Testis (tissue), 3 donors: ENCODE data around the gene ARSD. TPM values are rescaled to one million over a fixed set of nuclear protein-coding genes. Genes with fewer than 3 reads are reported as not detected.
"Not testable (repeated sequence)": the region's sequence is repeated elsewhere in the genome, so short reads cannot be mapped to it uniquely, and the experiment has no call there.

Experiments used
- DNase-seq: peaks from one replicate; pipeline ENCODE4 v3.0.0-alpha.2; 2019
- H3K27ac ChIP-seq, 2 donors: fragments of 200-600 bp; sonication (generic); one replicate each; pipeline ENCODE4 v1.5.1; 2019
- H3K27me3 ChIP-seq: fragments of 200-600 bp; sonication (generic); one replicate; pipeline ENCODE4 v1.5.1; 2019
- H3K36me3 ChIP-seq: fragments of 200-600 bp; sonication (generic); one replicate; pipeline ENCODE4 v1.5.1; 2017; ENCODE audit warnings: low read depth; ENCODE audit errors: missing control alignments
- H3K4me1 ChIP-seq: fragments of 200-600 bp; sonication (generic); one replicate; pipeline ENCODE4 v1.5.1; 2019
- H3K4me3 ChIP-seq, 2 donors: fragments of 200-600 bp; sonication (generic); one replicate each; pipeline ENCODE4 v1.5.1; 2017 to 2019
- H3K9me3 ChIP-seq: fragments of 200-600 bp; sonication (generic); one replicate; pipeline ENCODE4 v1.5.1; 2017
- POLR2A ChIP-seq: fragments of 450-650 bp; IDR thresholded peaks from one replicate; pipeline ENCODE4 v1.6.1; 2017; ENCODE audit warnings: antibody characterized with exemption, mild to moderate bottlenecking, moderate library complexity
- WGBS, 2 donors: methylation state at CpG; one replicate each; pipeline ENCODE4 v1.1.5; 2018; 5-methylcytosine and 5-hydroxymethylcytosine counted together
- intact Hi-C: fragments of 100-400 bp; cut with DNase I; formaldehyde crosslinking; loops from one replicate; pipeline ENCODE4 v1.15.1; 2023; ENCODE audit warnings: low total_unique reads
- polyA plus RNA-seq: library from polyadenylated mRNA; stranded (reverse); fragments of 350-450 nt; fragmentation: Illumina TruSeq; extraction: RNeasy Lipid Tissue Mini Kit (QIAGEN cat#74804); gene quantifications from one replicate; pipeline ENCODE4 v1.2.3, GENCODE V29; 2014; ENCODE audit warnings: low read depth, low replicate concordance; ENCODE audit not compliant: insufficient read depth
- total RNA-seq, 2 donors: library from RNA; depleted of rRNA; stranded (reverse); fragments of >200 nt; gene quantifications; one replicate each; pipeline ENCODE4 v1.2.3, GENCODE V29; 2016
- TF ChIP-seq, protein P1 (sequence below), 3 experiments: fragments of 450-650 bp in 2 of 3; fragments of 200-600 bp in 1 of 3; sonication (generic) in 1 of 3; IDR thresholded peaks; one replicate each; pipeline ENCODE4 v1.5.1; 2016 to 2019; ENCODE audit warnings: antibody characterized with exemption in 3 of 3, mild to moderate bottlenecking in 2 of 3, moderate library complexity in 1 of 3

ARSD gene
- total and polyA plus RNA-seq, 3 donors from 2014 or later = 14.6 to 37.0 (median 25.4) TPM

- no peaks in the 10 kb centered on the region for H3K4me1 ChIP-seq
- no peak for DNase-seq
- TF ChIP-seq, protein P1, sequence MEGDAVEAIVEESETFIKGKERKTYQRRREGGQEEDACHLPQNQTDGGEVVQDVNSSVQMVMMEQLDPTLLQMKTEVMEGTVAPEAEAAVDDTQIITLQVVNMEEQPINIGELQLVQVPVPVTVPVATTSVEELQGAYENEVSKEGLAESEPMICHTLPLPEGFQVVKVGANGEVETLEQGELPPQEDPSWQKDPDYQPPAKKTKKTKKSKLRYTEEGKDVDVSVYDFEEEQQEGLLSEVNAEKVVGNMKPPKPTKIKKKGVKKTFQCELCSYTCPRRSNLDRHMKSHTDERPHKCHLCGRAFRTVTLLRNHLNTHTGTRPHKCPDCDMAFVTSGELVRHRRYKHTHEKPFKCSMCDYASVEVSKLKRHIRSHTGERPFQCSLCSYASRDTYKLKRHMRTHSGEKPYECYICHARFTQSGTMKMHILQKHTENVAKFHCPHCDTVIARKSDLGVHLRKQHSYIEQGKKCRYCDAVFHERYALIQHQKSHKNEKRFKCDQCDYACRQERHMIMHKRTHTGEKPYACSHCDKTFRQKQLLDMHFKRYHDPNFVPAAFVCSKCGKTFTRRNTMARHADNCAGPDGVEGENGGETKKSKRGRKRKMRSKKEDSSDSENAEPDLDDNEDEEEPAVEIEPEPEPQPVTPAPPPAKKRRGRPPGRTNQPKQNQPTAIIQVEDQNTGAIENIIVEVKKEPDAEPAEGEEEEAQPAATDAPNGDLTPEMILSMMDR (IDR thresholded peaks at IDR 0.05) = no peak
- TF ChIP-seq POLR2A = no peak
- H3K4me3 ChIP-seq = no peak overlapping the region
- H3K27ac ChIP-seq = no peak overlapping the region
- H3K36me3 ChIP-seq = no peaks in the 10 kb centered on the region
- intact Hi-C loops = no loop called here
- 90 to 94% methylated on average over 2 of the region's 2 CpGs for whole genome bisulfite sequencing, 2 donors
- H3K27me3 ChIP-seq = no peaks in the 10 kb centered on the region
- no peaks in the 10 kb centered on the region for H3K9me3 ChIP-seq
Observed at GRCh38 chrX:2931155-2931554, 2.0 kb upstream of the ARSD start.

DNA sequence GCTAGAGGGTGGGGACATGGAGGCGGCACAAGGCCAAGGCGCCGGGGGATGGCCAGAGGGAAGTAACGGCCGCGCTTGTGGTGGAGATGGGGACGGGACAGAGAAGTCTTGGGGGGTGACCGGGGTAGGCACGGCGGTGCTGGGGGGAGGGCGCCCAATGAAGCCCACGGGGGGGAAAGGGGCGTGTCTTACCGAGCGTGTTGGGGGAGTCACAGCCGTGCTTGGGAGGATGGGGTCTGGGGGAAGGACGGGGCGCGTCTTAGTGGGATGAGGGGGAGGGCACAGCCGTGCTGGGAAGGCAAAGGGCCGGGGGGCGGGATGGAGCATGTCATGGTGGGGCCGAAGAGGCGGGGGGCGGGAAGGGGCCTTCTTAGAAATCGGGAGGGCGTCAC, 952 bp downstream of the ARSD start:
- Histone ChIP-seq H3K4me1 (no peaks in the 10 kb centered on the region), H3K36me3 (no peaks in the 10 kb centered on the region), H3K27me3 (no peaks in the 10 kb centered on the region), H3K9me3 (no peaks in the 10 kb centered on the region), H3K4me3 (peak overlapping the region; percentile 60 to 70), H3K27ac (peak overlapping the region; percentile 65 to 90)
- 0% methylated on average over 3 to 10 of the region's 27 CpGs for WGBS, 2 donors
- intact Hi-C loops = no loop called here
- DNase-seq = peak; percentile 54
- TF ChIP-seq, protein P1 (IDR thresholded peaks at IDR 0.05) = no peak
- no peak for TF ChIP-seq POLR2A

DNA sequence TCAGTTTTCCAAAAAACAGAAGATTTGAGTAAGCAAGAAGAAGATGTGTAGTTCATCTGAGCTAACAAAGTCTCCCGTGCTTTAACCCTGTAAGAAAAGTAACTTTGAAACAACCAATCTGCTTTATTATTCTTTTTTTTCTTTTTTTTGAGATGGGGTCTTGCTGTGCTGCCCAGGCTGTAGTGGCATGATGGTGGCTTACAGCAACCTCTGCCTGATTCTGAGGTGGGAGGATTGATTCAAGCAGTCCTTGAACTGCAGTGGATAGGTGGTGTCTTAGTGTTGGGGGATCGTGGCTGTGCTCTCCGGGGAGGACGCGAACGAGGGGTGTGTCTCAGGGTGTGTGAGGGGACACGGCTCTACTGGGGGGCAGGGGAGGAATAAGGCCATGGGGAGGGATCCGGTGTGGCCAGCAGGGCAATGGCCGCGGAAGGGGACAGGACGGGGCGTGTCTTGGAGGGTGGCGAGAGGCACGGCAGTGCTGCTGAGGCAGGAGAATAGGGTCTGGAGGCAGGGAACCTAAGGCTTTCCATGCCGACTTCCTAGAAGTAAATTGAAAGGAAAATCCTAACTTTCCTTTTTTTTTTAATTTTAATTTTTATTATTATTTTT, 2.4 kb downstream of the ARSD start:
- TF ChIP-seq POLR2A = no peak
- TF ChIP-seq, protein P1 (IDR thresholded peaks at IDR 0.05) = no peak
- Histone ChIP-seq H3K27me3 (no peaks in the 10 kb centered on the region), H3K9me3 (no peaks in the 10 kb centered on the region), H3K36me3 (no peaks in the 10 kb centered on the region), H3K4me1 (no peaks in the 10 kb centered on the region), H3K27ac (no peak overlapping the region), H3K4me3 (no peak overlapping the region)
- WGBS, 2 donors = 81 to 85% methylated on average over 8 to 15 of the region's 15 CpGs
- no peak for DNase-seq
- intact Hi-C loops = no loop called here

GRCh38 chrX:2926255-2926654, 2.9 kb downstream of the ARSD start:
- DNase-seq = not testable (repeated sequence)

DNA sequence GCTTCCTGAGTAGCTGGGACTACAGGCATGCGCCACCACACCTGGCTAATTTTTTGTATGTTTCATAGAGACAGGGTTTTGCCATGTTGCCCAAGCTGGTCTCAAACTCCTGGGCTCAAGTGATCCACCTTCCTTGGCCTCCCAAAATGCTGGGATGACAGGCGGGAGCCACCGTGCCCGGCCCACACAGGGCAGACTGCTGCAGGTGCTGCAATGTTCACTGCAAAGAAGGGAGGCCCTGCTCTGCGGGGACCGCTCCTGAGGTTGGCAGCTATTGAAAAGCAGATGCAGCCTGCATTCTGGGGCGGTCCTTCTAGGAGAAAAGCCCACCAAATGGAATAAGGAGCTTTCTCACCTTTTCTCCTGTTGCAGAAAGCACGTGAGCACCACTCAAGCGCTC, 5.0 kb downstream of the ARSD start:
- Histone ChIP-seq H3K27ac (no peak overlapping the region), H3K9me3 (no peaks in the 10 kb centered on the region), H3K4me1 (no peaks in the 10 kb centered on the region), H3K4me3 (no peak overlapping the region), H3K36me3 (no peaks in the 10 kb centered on the region), H3K27me3 (no peaks in the 10 kb centered on the region)
- 93% methylated on average over 8 of the region's 9 CpGs; no CpG with 5 or more reads in 1 of the 2 donors for WGBS, 2 donors
- no peak for DNase-seq
- TF ChIP-seq, protein P1 (IDR thresholded peaks at IDR 0.05) = no peak
- no peak for TF ChIP-seq POLR2A
- intact Hi-C loops = no loop called here

More at GRCh38 chrX:2926255-2926654, 2.9 kb downstream of the ARSD start:
- intact Hi-C loops, H3K4me1 ChIP-seq, H3K4me3 ChIP-seq, H3K27me3 ChIP-seq, H3K9me3 ChIP-seq, H3K27ac ChIP-seq, H3K36me3 ChIP-seq: not testable (repeated sequence)
- WGBS, 2 donors = 52 to 71% methylated on average over 3 to 4 of the region's 4 CpGs
